ENCODE measurements around the gene SPAG6.
"Not testable (repeated sequence)": the region's sequence is repeated elsewhere in the genome, so short reads cannot be mapped to it uniquely, and the experiment has no call there.

SPAG6 gene

GRCh38 chr10:22391600-22391999 lies 46.3 kb downstream of the SPAG6 start:
- DNase-seq (ENCODE audit: low read depth in 1 of 2, low spot score in 1 of 2), result no peak
- Histone ChIP-seq H3K27ac (replicated peaks) (no peak overlapping the region), H3K4me3 (replicated peaks; ENCODE audit: insufficient read depth, low read length) (no peak overlapping the region), H3K27me3 (ENCODE audit: insufficient read depth, poor library complexity, severe bottlenecking) (no peaks in the 10 kb centered on the region)
- no peak for TF ChIP-seq CTCF (IDR thresholded peaks at IDR 0.05; ENCODE audit: insufficient read depth, low read length)

- not testable (repeated sequence) for H3K27ac ChIP-seq (replicated peaks); DNase-seq (ENCODE audit: low read depth in 1 of 2, low spot score in 1 of 2); H3K27me3 ChIP-seq (ENCODE audit: insufficient read depth, poor library complexity, severe bottlenecking); H3K4me3 ChIP-seq (replicated peaks; ENCODE audit: insufficient read depth, low read length)
Observed at GRCh38 chr10:22396195-22396594, 50.9 kb downstream of the SPAG6 start.

- H3K27ac ChIP-seq (replicated peaks); H3K4me3 ChIP-seq (replicated peaks; ENCODE audit: insufficient read depth, low read length); H3K27me3 ChIP-seq (ENCODE audit: insufficient read depth, poor library complexity, severe bottlenecking); DNase-seq (ENCODE audit: low read depth in 1 of 2, low spot score in 1 of 2): not testable (repeated sequence)
Observed at GRCh38 chr10:22406916-22407315, 61.6 kb downstream of the SPAG6 start.

GRCh38 chr10:22410394-22410793 lies 65.1 kb downstream of the SPAG6 start:
- DNase-seq (ENCODE audit: low read depth in 1 of 2, low spot score in 1 of 2), result no peak
- TF ChIP-seq REST (IDR thresholded peaks at IDR 0.05; ENCODE audit: insufficient replicate concordance, low read depth), result no peak
- TF ChIP-seq POLR2AphosphoS5 (IDR thresholded peaks at IDR 0.05; ENCODE audit: low read depth), result no peak
- TF ChIP-seq GABPA (IDR thresholded peaks at IDR 0.05; ENCODE audit: low read depth), result no peak
- no peak for TF ChIP-seq SPI1 (IDR thresholded peaks at IDR 0.05; ENCODE audit: borderline replicate concordance, low read depth)
- no peak for TF ChIP-seq CTCF (IDR thresholded peaks at IDR 0.05; ENCODE audit: insufficient read depth, low read length)
- no peak overlapping the region for H3K27ac ChIP-seq (replicated peaks)
- H3K27me3 ChIP-seq (ENCODE audit: insufficient read depth, poor library complexity, severe bottlenecking), result no peaks in the 10 kb centered on the region
- H3K4me3 ChIP-seq (replicated peaks; ENCODE audit: insufficient read depth, low read length), result no peak overlapping the region

- Histone ChIP-seq H3K27ac (replicated peaks) (no peak overlapping the region), H3K27me3 (ENCODE audit: insufficient read depth, poor library complexity, severe bottlenecking) (no peaks in the 10 kb centered on the region), H3K4me3 (replicated peaks; ENCODE audit: insufficient read depth, low read length) (no peak overlapping the region)
- no peak for DNase-seq (ENCODE audit: low read depth in 1 of 2, low spot score in 1 of 2)
- no peak for TF ChIP-seq CTCF (IDR thresholded peaks at IDR 0.05; ENCODE audit: insufficient read depth, low read length)
- TF ChIP-seq SPI1 (IDR thresholded peaks at IDR 0.05; ENCODE audit: borderline replicate concordance, low read depth), result no peak
- TF ChIP-seq REST (IDR thresholded peaks at IDR 0.05; ENCODE audit: insufficient replicate concordance, low read depth), result no peak
- no peak for TF ChIP-seq POLR2AphosphoS5 (IDR thresholded peaks at IDR 0.05; ENCODE audit: low read depth)
- TF ChIP-seq GABPA (IDR thresholded peaks at IDR 0.05; ENCODE audit: low read depth), result no peak
Observed at GRCh38 chr10:22410846-22411245, 65.5 kb downstream of the SPAG6 start.

All from HL-60 (cell line).